Heart left ventricle (tissue), 16 donors: ENCODE results near the gene PEX26. TPM values are rescaled to one million over a fixed set of nuclear protein-coding genes. Genes with fewer than 3 reads are reported as not detected.

Experiments used
- ATAC-seq, 4 donors: fragments of 200-7000 bp; cut with Tn5 transposase; one replicate each; pipeline ENCODE4 v1.9.1; 2020 to 2022; ENCODE audit warnings: moderate library complexity in 4 of 4, mild to moderate bottlenecking in 3 of 4, moderate number of reproducible peaks in 1 of 4
- DNase-seq, 5 donors: peaks; one replicate each; pipeline ENCODE4 v3.0.0-alpha.2; 2020
- H3K27ac ChIP-seq, 12 donors: fragments of 200-600 bp; sonication (generic) in 4 of 12; one replicate each; pipeline versions ENCODE4 v1.5.0 to v1.8.0; 2016 to 2022; ENCODE audit warnings: mild to moderate bottlenecking in 2 of 12
- H3K27me3 ChIP-seq, 9 donors: fragments of 200-600 bp; sonication (generic) in 2 of 9; one replicate each; pipeline versions ENCODE4 v1.5.1 to v1.8.0; 2016 to 2022; ENCODE audit warnings: mild to moderate bottlenecking in 3 of 9
- H3K36me3 ChIP-seq, 9 donors: fragments of 200-600 bp; sonication (generic) in 2 of 9; one replicate each; pipeline versions ENCODE4 v1.5.0 to v1.8.0; 2018 to 2022; ENCODE audit warnings: mild to moderate bottlenecking in 2 of 9
- H3K4me1 ChIP-seq, 12 donors: fragments of 200-600 bp; sonication (generic) in 4 of 12; one replicate each; pipeline versions ENCODE4 v1.5.0 to v1.8.0; 2016 to 2022; ENCODE audit warnings: mild to moderate bottlenecking in 3 of 12
- H3K4me3 ChIP-seq, 12 donors: fragments of 200-600 bp; sonication (generic) in 4 of 12; one replicate each; pipeline versions ENCODE4 v1.5.0 to v1.8.0; 2017 to 2022; ENCODE audit warnings: mild to moderate bottlenecking in 9 of 12, moderate library complexity in 4 of 12
- H3K9me3 ChIP-seq, 12 donors: fragments of 200-600 bp; sonication (generic) in 4 of 12; one replicate each; pipeline versions ENCODE4 v1.5.0 to v1.8.0; 2016 to 2022; ENCODE audit warnings: mild to moderate bottlenecking in 1 of 12
- POLR2A ChIP-seq, 2 donors: fragments of 450-650 bp; IDR thresholded peaks; one replicate each; pipeline ENCODE4 v1.6.1; 2017; ENCODE audit warnings: antibody characterized with exemption in 2 of 2, mild to moderate bottlenecking in 2 of 2, moderate library complexity in 2 of 2
- WGBS, 4 donors: extraction: QIAGEN DNeasy Blood & Tissue Kit in 2 of 4; methylation state at CpG; one replicate each; pipeline versions ENCODE4 v1.1.5 to v1.1.7; 2013 to 2018; 5-methylcytosine and 5-hydroxymethylcytosine counted together
- intact Hi-C, 10 donors: fragments of 100-400 bp; cut with DNase I; formaldehyde crosslinking; loops; one replicate each; pipeline versions ENCODE4 v1.11.1 to v1.14.2; 2022
- polyA plus RNA-seq, 2 donors: library from polyadenylated mRNA; stranded (reverse); fragments of 200-250 nt; gene quantifications; one replicate each; pipeline ENCODE4 v1.2.3, GENCODE V29; 2013
- total RNA-seq, 9 donors: library from RNA; depleted of rRNA in 2 of 9; stranded (reverse); fragments of >200 nt in 2 of 9; fragmentation: NEBNext Ultra II Directional in 3 of 9; extraction: Animal tissue kit (Norgen Biotek cat#: 25700) in 3 of 9; gene quantifications; one replicate each; pipeline versions ENCODE4 v1.1.0 to v1.2.4, GENCODE V29; 2016 to 2023
- TF ChIP-seq, protein P1 (sequence below), 12 donors: fragments of 200-600 bp; sonication (generic) in 4 of 12; IDR thresholded peaks; one replicate each; pipeline versions ENCODE4 v1.5.0 to v1.8.0; 2018 to 2022; ENCODE audit warnings: antibody characterized with exemption in 12 of 12, mild to moderate bottlenecking in 5 of 12
- donor health status: ischemic (EF 13 %, LVEDD 7.1; RV severe dilation, severe dysfunction).
- donor health status: healthy with polysubstance abuse.
- donor health status: DM: no; HTN: yes; CAD: no.
- donor health status: DM: no; HTN: no; CAD: no.
- donor health status: ischemic (EF 25% LVEDD 6.9; RV normal size, moderate dysfunction).
- donor health status: ischemic (EF 25% LVEDD 5.7; RV mildly dilated, moderate dysfunction).
- donor health status: healthy.
- donor health status: DM: yes; HTN: yes; CAD: no.
- donor health status: ischemic (EF 35%, LVEDD 5.7; RV mildly dilated, moderate dysfunction).
- donor health status: nonischemic (EF 11% LVEDD 7.7; RV severe dilation, severe dysfunction).
- donor health status: DM: yes; HTN: yes; CAD: no.
- donor health status: PGD.
- donor health status: ischemic (EF 29% LVEDD 5.4; RV normal size, mild dysfunction).
- donor health status: nonischemic (EF 23%, LVEDD 6.1; RV moderate dilation, normal function).

The PEX26 gene
- total and polyA plus RNA-seq, 11 donors, result 11.7 to 27.3 (median 21.9) TPM

- peaks cover 0 to 66% (median 27%) of the 10 kb centered on the region in 12 donors for H3K4me1 ChIP-seq
- H3K36me3 ChIP-seq, result no peaks in the 10 kb centered on the region
- H3K27me3 ChIP-seq, result peaks cover 0 to 39% (median 0%) of the 10 kb centered on the region in 9 donors
- peak; percentile 43 to 61 (median 56) for ATAC-seq
- 46 to 56% (median 52%) methylated on average over 10 to 12 of the region's 12 CpGs for WGBS, 4 donors
- TF ChIP-seq, protein P1, sequence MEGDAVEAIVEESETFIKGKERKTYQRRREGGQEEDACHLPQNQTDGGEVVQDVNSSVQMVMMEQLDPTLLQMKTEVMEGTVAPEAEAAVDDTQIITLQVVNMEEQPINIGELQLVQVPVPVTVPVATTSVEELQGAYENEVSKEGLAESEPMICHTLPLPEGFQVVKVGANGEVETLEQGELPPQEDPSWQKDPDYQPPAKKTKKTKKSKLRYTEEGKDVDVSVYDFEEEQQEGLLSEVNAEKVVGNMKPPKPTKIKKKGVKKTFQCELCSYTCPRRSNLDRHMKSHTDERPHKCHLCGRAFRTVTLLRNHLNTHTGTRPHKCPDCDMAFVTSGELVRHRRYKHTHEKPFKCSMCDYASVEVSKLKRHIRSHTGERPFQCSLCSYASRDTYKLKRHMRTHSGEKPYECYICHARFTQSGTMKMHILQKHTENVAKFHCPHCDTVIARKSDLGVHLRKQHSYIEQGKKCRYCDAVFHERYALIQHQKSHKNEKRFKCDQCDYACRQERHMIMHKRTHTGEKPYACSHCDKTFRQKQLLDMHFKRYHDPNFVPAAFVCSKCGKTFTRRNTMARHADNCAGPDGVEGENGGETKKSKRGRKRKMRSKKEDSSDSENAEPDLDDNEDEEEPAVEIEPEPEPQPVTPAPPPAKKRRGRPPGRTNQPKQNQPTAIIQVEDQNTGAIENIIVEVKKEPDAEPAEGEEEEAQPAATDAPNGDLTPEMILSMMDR (IDR thresholded peaks at IDR 0.05), result no peak
- no peak for TF ChIP-seq POLR2A (IDR thresholded peaks at IDR 0.05)
- peak; percentile 55 to 85 (median 76) for DNase-seq
- peak overlapping the region in 11 of 12 donors; percentile 46 to 74 (median 58) for H3K4me3 ChIP-seq
- H3K9me3 ChIP-seq, result no peaks in the 10 kb centered on the region
- intact Hi-C loops, result no loop called here
- peak overlapping the region; percentile 69 to 97 (median 84) for H3K27ac ChIP-seq
These were observed 34.1 kb downstream of the PEX26 start for GRCh38 chr22:18111759-18112330.

- Histone ChIP-seq H3K4me1 (peaks cover 0 to 66% (median 27%) of the 10 kb centered on the region in 12 donors), H3K27me3 (peaks cover 0 to 39% (median 0%) of the 10 kb centered on the region in 9 donors)
- ATAC-seq, result no peak
These were observed 34.6 kb downstream of the PEX26 start for GRCh38 chr22:18112440-18112839.

DNA sequence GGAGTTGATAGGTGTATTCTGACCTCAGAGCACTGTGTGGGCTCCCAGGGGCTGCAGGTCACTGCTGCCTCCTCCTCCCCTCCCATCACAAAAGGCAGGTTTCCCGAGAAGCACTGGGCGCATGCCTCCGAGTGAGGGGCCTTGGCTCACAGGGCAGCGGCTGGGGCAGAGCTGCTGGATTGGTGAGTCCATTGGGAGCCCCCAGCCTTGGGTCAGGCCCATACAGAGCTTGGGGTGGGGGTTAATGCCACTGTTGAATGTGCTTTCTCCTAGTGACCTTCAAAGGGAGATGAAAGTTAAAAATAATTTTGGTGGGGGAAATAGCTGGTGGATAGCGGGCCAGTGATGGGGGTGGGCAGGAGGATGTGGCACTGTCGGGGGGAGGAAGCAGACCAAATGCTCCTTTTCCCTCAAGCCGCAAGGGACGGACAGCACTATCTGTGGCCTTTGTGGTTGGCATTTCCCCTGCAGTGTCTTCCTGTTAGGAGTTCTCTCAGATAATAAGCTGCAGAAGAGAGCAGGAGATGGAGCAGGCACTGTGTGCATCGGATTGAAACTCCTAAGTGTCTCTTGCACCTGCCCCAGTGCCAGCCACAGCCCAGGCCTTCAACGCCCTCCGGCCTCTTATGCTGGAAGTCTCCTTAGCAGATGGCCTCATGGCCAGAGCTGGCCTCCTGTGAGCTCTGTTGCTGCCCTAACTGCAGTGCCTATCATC, 36.0 kb downstream of the PEX26 start:
- peak overlapping the region; percentile 56 to 97 (median 84) for H3K27ac ChIP-seq
- 47 to 60% (median 59%) methylated on average over 9 to 11 of the region's 11 CpGs for WGBS, 4 donors
- peak overlapping the region in 1 of 12 donors; percentile 17 for H3K4me3 ChIP-seq
- H3K9me3 ChIP-seq, result no peaks in the 10 kb centered on the region
- TF ChIP-seq POLR2A (IDR thresholded peaks at IDR 0.05), result no peak
- TF ChIP-seq, protein P1 (IDR thresholded peaks at IDR 0.05), result no peak
- H3K36me3 ChIP-seq, result no peaks in the 10 kb centered on the region
- ATAC-seq (peak in 1 of 4 donors; percentile 1), DNase-seq (no peak)
- intact Hi-C loops, result no loop called here
- H3K4me1 ChIP-seq, result peaks cover 0 to 78% (median 29%) of the 10 kb centered on the region in 12 donors
- peaks cover 0 to 39% (median 0%) of the 10 kb centered on the region in 9 donors for H3K27me3 ChIP-seq

More at GRCh38 chr22:18112440-18112839, 34.6 kb downstream of the PEX26 start:
- intact Hi-C loops, result no loop called here
- no peak for DNase-seq
- peak overlapping the region; percentile 2 to 97 (median 84) for H3K27ac ChIP-seq
- WGBS, 4 donors, result 58 to 72% (median 69%) methylated on average over 6 of the region's 6 CpGs
- peak overlapping the region in 7 of 12 donors; percentile 56 to 74 (median 61) for H3K4me3 ChIP-seq
- no peaks in the 10 kb centered on the region for H3K36me3 ChIP-seq
- no peaks in the 10 kb centered on the region for H3K9me3 ChIP-seq
- TF ChIP-seq, protein P1 (IDR thresholded peaks at IDR 0.05), result no peak
- TF ChIP-seq POLR2A (IDR thresholded peaks at IDR 0.05), result no peak

- no peak overlapping the region for H3K4me3 ChIP-seq
- ATAC-seq (no peak), DNase-seq (no peak)
- H3K4me1 ChIP-seq, result peaks cover 0 to 83% (median 29%) of the 10 kb centered on the region in 12 donors
- WGBS, 4 donors, result 22 to 29% (median 25%) methylated on average over 4 of the region's 4 CpGs
- H3K9me3 ChIP-seq, result no peaks in the 10 kb centered on the region
- peaks cover 0 to 38% (median 0%) of the 10 kb centered on the region in 9 donors for H3K27me3 ChIP-seq
- H3K36me3 ChIP-seq, result no peaks in the 10 kb centered on the region
- TF ChIP-seq POLR2A (IDR thresholded peaks at IDR 0.05), result no peak
- intact Hi-C loops, result no loop called here
- H3K27ac ChIP-seq, result peak overlapping the region in 11 of 12 donors; percentile 5 to 97 (median 84)
These were observed 36.7 kb downstream of the PEX26 start for GRCh38 chr22:18114495-18114894.
